Endodermal cell (in vitro differentiated cells): ENCODE data around the gene CDC20. TPM values are rescaled to one million over a fixed set of nuclear protein-coding genes. Genes with fewer than 3 reads are reported as not detected.

Experiments
- DNase-seq: peaks from one replicate; pipeline ENCODE4 v3.0.0-alpha.2; 2017
- H3K27ac ChIP-seq: 2 replicates; pipeline ENCODE4 v1.5.1; 2013; ENCODE audit warnings: mild to moderate bottlenecking, low read depth, low read length, moderate library complexity
- H3K27me3 ChIP-seq: 2 replicates; pipeline ENCODE4 v1.6.1; 2013; ENCODE audit warnings: mild to moderate bottlenecking, low read length, moderate library complexity; ENCODE audit not compliant: insufficient read depth, control insufficient read depth, poor library complexity, severe bottlenecking
- H3K36me3 ChIP-seq: 2 replicates; pipeline ENCODE4 v1.7.0; 2013; ENCODE audit warnings: mild to moderate bottlenecking, low read length, moderate library complexity; ENCODE audit not compliant: control insufficient read depth, insufficient read depth
- H3K4me1 ChIP-seq: one replicate; pipeline ENCODE4 v1.7.0; 2013; ENCODE audit warnings: low read length; ENCODE audit not compliant: control insufficient read depth, insufficient read depth
- H3K4me3 ChIP-seq: 2 replicates; pipeline ENCODE4 v1.5.1; 2013; ENCODE audit warnings: mild to moderate bottlenecking, low read length, moderate library complexity
- H3K9ac ChIP-seq: 2 replicates; pipeline ENCODE4 v1.6.1; 2013; ENCODE audit warnings: mild to moderate bottlenecking, low read length, moderate library complexity; ENCODE audit not compliant: poor library complexity, severe bottlenecking; ENCODE audit errors: extremely low read depth
- H3K9me3 ChIP-seq: 2 replicates; pipeline ENCODE4 v1.6.1; 2013; ENCODE audit warnings: mild to moderate bottlenecking, low read length, moderate library complexity; ENCODE audit not compliant: control insufficient read depth
- H3K27ac Mint-ChIP-seq: 2 replicates; pipeline ENCODE4 v1.8.0; 2020; ENCODE audit warnings: mixed read lengths
- H3K27me3 Mint-ChIP-seq: 2 replicates; pipeline ENCODE4 v1.8.0; 2021; ENCODE audit warnings: mild to moderate bottlenecking, mixed read lengths; ENCODE audit not compliant: insufficient read depth
- H3K36me3 Mint-ChIP-seq: 2 replicates; pipeline ENCODE4 v1.8.0; 2020; ENCODE audit warnings: low read depth, mixed read lengths
- H3K4me1 Mint-ChIP-seq: 2 replicates; pipeline ENCODE4 v1.8.0; 2020; ENCODE audit warnings: mixed read lengths
- H3K4me3 Mint-ChIP-seq: 2 replicates; pipeline ENCODE4 v1.8.0; 2020; ENCODE audit warnings: mild to moderate bottlenecking, moderate library complexity, mixed read lengths
- H3K9me3 Mint-ChIP-seq: 2 replicates; pipeline ENCODE4 v1.8.0; 2020; ENCODE audit warnings: mild to moderate bottlenecking, mixed read lengths
- CTCF ChIP-seq: fragments of 200-600 bp; sonication (generic); conservative IDR thresholded peaks from 2 replicates; pipeline ENCODE4 v1.5.0; 2021; ENCODE audit warnings: antibody characterized with exemption, mild to moderate bottlenecking
- WGBS, 2 experiments: methylation state at CpG; one replicate each; pipeline versions ENCODE4 v1.1.5 to v1.1.7; 2013; ENCODE audit warnings: missing lambda C conversion rate in 2 of 2, mixed read lengths in 1 of 2; ENCODE audit not compliant: insufficient coverage in 1 of 2, insufficient read length in 1 of 2; 5-methylcytosine and 5-hydroxymethylcytosine counted together
- long read RNA-seq, 4 experiments: library from polyadenylated mRNA in 2 of 4; library from RNA in 1 of 4; library from capped mRNA in 1 of 4; stranded (forward) in 3 of 4; unstranded in 1 of 4; transcript quantifications; one replicate each; pipeline ENCODE4 v2.0.0, GENCODE V29; 2020 to 2021; ENCODE audit warnings: inconsistent platforms in 1 of 4
- polyA plus RNA-seq, 2 experiments: library from polyadenylated mRNA; stranded (reverse); fragments of 50-300 nt; gene quantifications; one replicate each; pipeline ENCODE4 v1.2.3, GENCODE V29; 2013
- total RNA-seq, 2 donors: library from RNA; stranded (reverse); fragmentation: NEBNext Ultra II Directional in 1 of 2; extraction: Animal tissue kit (Norgen Biotek cat#: 25700) in 1 of 2; gene quantifications; 2 replicates in 1 of 2; 3 replicates in 1 of 2; pipeline ENCODE4 v1.2.1, GENCODE V29; 2021

Gene CDC20
- 100 to 1,000 TPM; 126 to 149 TPM for total RNA-seq
- polyA plus RNA-seq (2013, experiment 1 of 2): 183 TPM
- 169 TPM for polyA plus RNA-seq (2013, experiment 2 of 2)
- long read RNA-seq, experiment 1, transcript CDC20-201 (11 exons, 1,675 nt): minor isoform, 9 of 96 reads
- long read RNA-seq, experiment 1, transcript CDC20-202 (10 exons, 1,777 nt): major isoform, 46 of 96 reads
- long read RNA-seq, experiment 1, partial matches to known transcripts: 31 of 96 reads
- long read RNA-seq, experiment 1, other reads (novel, unspliced or antisense): 8 of 96 reads
- long read RNA-seq, experiment 2, transcript CDC20-202 (10 exons, 1,777 nt): minor isoform, 62 of 234 reads
- long read RNA-seq, experiment 2, transcript CDC20-201 (11 exons, 1,675 nt): major isoform, 155 of 234 reads
- long read RNA-seq, experiment 2, partial matches to known transcripts: 7 of 234 reads
- long read RNA-seq, experiment 2, other reads (novel, unspliced or antisense): 10 of 234 reads
- long read RNA-seq, experiment 3, transcript CDC20-202 (10 exons, 1,777 nt): minor isoform, 130 of 936 reads
- long read RNA-seq, experiment 3, transcript CDC20-201 (11 exons, 1,675 nt): major isoform, 756 of 936 reads
- long read RNA-seq, experiment 3, partial matches to known transcripts: 5 of 936 reads
- long read RNA-seq, experiment 3, other reads (novel, unspliced or antisense): 45 of 936 reads
- long read RNA-seq, experiment 4, transcript CDC20-201 (11 exons, 1,675 nt): major isoform, 161 of 215 reads
- long read RNA-seq, experiment 4, transcript CDC20-202 (10 exons, 1,777 nt): minor isoform, 37 of 215 reads
- long read RNA-seq, experiment 4, partial matches to known transcripts: 10 of 215 reads
- long read RNA-seq, experiment 4, other reads (novel, unspliced or antisense): 7 of 215 reads

GRCh38 chr1:43358746-43359693 is at the start of gene CDC20:
Gene CDC20 (plus strand): TSS chr1:43358981. CDS start chr1:43359216, 235 bp downstream.
- Histone ChIP-seq H3K9ac (peak within 1 kb of the TSS; percentile 91), H3K4me1 (peaks cover 13% of the 10 kb centered on the region), H3K36me3 (peaks cover 30% of the 10 kb centered on the region), H3K27me3 (no peaks in the 10 kb centered on the region), H3K4me3 (peak within 1 kb of the TSS; percentile 90), H3K27ac (peak within 1 kb of the TSS; percentile 87), H3K9me3 (no peaks in the 10 kb centered on the region)
- Mint-ChIP-seq H3K36me3 (peaks cover 48% of the 10 kb centered on the region), H3K27me3 (no peaks in the 10 kb centered on the region), H3K9me3 (no peaks in the 10 kb centered on the region), H3K4me3 (peak within 1 kb of the TSS; percentile 84), H3K27ac (peak within 1 kb of the TSS; percentile 98), H3K4me1 (peaks cover 26% of the 10 kb centered on the region)
- 1 to 4% methylated on average over 17 to 59 of the region's 59 CpGs for WGBS, 2 experiments
- peak; percentile 100 for DNase-seq
- no peak for TF ChIP-seq CTCF

GRCh38 chr1:43309405-43310025 is 49.3 kb upstream of the CDC20 start:
- Histone ChIP-seq H3K27ac (no peak overlapping the region), H3K27me3 (no peaks in the 10 kb centered on the region), H3K4me3 (no peak overlapping the region), H3K9me3 (no peaks in the 10 kb centered on the region), H3K4me1 (no peaks in the 10 kb centered on the region), H3K9ac (no peak overlapping the region), H3K36me3 (no peaks in the 10 kb centered on the region)
- H3K4me1 Mint-ChIP-seq: peaks cover 6% of the 10 kb centered on the region
- H3K36me3 Mint-ChIP-seq: no peaks in the 10 kb centered on the region
- no peak for TF ChIP-seq CTCF
- WGBS, 2 experiments: 92 to 100% methylated on average over 8 to 13 of the region's 13 CpGs
- no peak for DNase-seq
- H3K27ac Mint-ChIP-seq: no peak overlapping the region
- no peak overlapping the region for H3K4me3 Mint-ChIP-seq
- H3K27me3 Mint-ChIP-seq: peaks cover 4% of the 10 kb centered on the region
- no peaks in the 10 kb centered on the region for H3K9me3 Mint-ChIP-seq
